PC-9 (cell line): ENCODE data around the gene NPTXR. TPM values are rescaled to one million over a fixed set of nuclear protein-coding genes. Genes with fewer than 3 reads are reported as not detected.

Experiments
- BruUV-seq: library from RNA; stranded (reverse); fragments of 400-500 nt; replicated peaks from 2 replicates; lab custom pipeline; 2021; lab: Mats Ljungman, UMichigan
- CTCF ChIA-PET: fragments of 300-600 bp; sonication (Branson Sonifier 250); formaldehyde crosslinking; loops from one replicate; lab custom pipeline; 2022; ENCODE audit warnings: antibody characterized with exemption; lab: Charles Lee
- POLR2A ChIA-PET: fragments of 300-600 bp; sonication (Branson Sonifier 250); formaldehyde crosslinking; loops from one replicate; lab custom pipeline; 2022; ENCODE audit warnings: antibody characterized with exemption; ENCODE audit not compliant: unreplicated experiment; lab: Charles Lee
- DNase-seq, 2 experiments: peaks; one replicate each; pipeline versions ENCODE4 v3.0.0 to v3.0.0-alpha.2; 2015 to 2022; ENCODE audit warnings: mixed read lengths in 1 of 2
- H2AFZ ChIP-seq: fragments of 200-600 bp; sonication (generic); 2 replicates; pipeline ENCODE4 v1.8.1; 2017; ENCODE audit warnings: antibody characterized with exemption
- H3F3A ChIP-seq: fragments of 200-600 bp; sonication (generic); 2 replicates; pipeline ENCODE4 v1.8.1; 2017; ENCODE audit warnings: antibody characterized with exemption, mild to moderate bottlenecking, low read depth; ENCODE audit not compliant: insufficient read depth
- H3K27ac ChIP-seq: fragments of 200-600 bp; sonication (generic); 2 replicates; pipeline ENCODE4 v1.6.1; 2016; ENCODE audit warnings: mixed run types
- H3K27me3 ChIP-seq: fragments of 200-600 bp; sonication (generic); 2 replicates; pipeline ENCODE4 v1.6.1; 2016; ENCODE audit warnings: low read depth, mixed run types; ENCODE audit not compliant: insufficient read depth
- H3K36me3 ChIP-seq: fragments of 200-600 bp; sonication (generic); 2 replicates; pipeline ENCODE4 v1.6.1; 2016; ENCODE audit warnings: low read depth, mixed run types
- H3K4me1 ChIP-seq: fragments of 200-600 bp; sonication (generic); replicated peaks from 2 replicates; pipeline ENCODE4 v1.6.1; 2016; ENCODE audit warnings: mixed run types; ENCODE audit not compliant: insufficient read depth
- H3K4me2 ChIP-seq: fragments of 200-600 bp; sonication (generic); 2 replicates; pipeline ENCODE4 v1.6.1; 2017; ENCODE audit warnings: mixed run types
- H3K4me3 ChIP-seq: fragments of 200-600 bp; sonication (generic); 2 replicates; pipeline ENCODE4 v1.6.1; 2016; ENCODE audit warnings: mixed run types
- H3K79me2 ChIP-seq: fragments of 200-600 bp; sonication (generic); 2 replicates; pipeline ENCODE4 v1.6.1; 2017; ENCODE audit warnings: low read depth, mixed run types
- H3K9me2 ChIP-seq: fragments of 200-600 bp; sonication (generic); 2 replicates; pipeline ENCODE4 v1.8.1; 2017; ENCODE audit warnings: mild to moderate bottlenecking; ENCODE audit not compliant: insufficient read depth
- H3K9me3 ChIP-seq: fragments of 200-600 bp; sonication (generic); 2 replicates; pipeline ENCODE4 v1.8.1; 2016; ENCODE audit warnings: low read depth; ENCODE audit not compliant: insufficient read depth
- H4K20me1 ChIP-seq: fragments of 200-600 bp; sonication (generic); 2 replicates; pipeline ENCODE4 v1.8.1; 2017; ENCODE audit not compliant: insufficient read depth
- EZH2 ChIP-seq: fragments of 200-600 bp; sonication (generic); IDR thresholded peaks from 2 replicates; pipeline ENCODE4 v1.8.0; 2017; ENCODE audit warnings: antibody characterized with exemption, low read depth
- intact Hi-C: fragments of 100-400 bp; cut with micrococcal nuclease; formaldehyde crosslinking; loops from one replicate; pipeline ENCODE4 v1.10.0; 2022; ENCODE audit not compliant: unreplicated experiment
- total RNA-seq: library from RNA; stranded (reverse); gene quantifications from 2 replicates; pipeline ENCODE4 v1.2.3, GENCODE V29; 2021
- TF ChIP-seq, protein P1 (sequence below): fragments of 200-600 bp; sonication (generic); conservative IDR thresholded peaks from 2 replicates; pipeline ENCODE4 v1.6.1; 2017; ENCODE audit warnings: mixed run types, antibody characterized with exemption, mild to moderate bottlenecking, moderate library complexity

The NPTXR gene
- total RNA-seq, 1 experiment from 2014 or later: 14.7 TPM

DNA sequence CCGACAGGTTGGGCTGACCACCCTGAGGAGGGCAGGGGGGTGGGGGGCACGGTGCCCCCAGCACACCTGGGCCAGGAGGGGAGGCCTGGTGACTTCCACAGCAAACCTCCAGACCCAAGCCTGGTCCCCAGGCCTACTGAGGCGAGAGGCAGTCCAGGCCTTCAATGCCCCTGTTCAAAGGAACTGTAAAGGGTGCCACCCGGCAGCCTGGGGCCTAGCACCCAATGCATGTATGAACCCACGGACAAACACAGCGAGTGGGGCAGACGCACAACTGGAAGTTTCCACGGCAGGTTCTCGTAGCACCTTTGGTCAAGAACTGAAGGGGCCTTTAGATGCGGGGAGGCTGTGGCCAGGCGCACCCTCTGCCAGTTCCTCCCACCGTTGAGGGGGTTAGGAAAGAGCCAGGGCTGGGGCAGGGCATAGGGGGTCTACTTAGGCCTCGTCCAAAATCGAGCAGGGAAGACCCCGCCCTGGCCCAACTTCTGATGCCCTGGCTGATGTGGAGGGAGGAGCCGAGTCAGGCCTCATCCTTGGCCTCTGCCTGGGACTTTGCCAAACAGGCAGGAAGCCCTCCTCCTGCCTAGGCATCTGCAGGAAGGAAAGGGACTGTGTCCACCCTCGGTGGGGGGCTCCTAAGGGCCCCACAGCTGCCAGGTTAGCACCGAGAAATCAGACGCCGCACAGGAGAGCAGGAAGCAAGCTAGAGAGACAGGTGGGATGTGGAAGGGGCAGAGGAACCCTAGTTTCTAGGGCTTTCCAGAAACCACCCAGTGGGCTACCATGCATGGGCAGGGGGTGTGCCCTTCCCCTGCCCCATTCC is 21.6 kb upstream of the NPTXR start:
- CTCF ChIA-PET: interaction anchor here (0.6 kb wide), 1 partner anchor 1223 kb away, joined by 3 read pairs; no protein-coding TSS in a partner anchor
- intact Hi-C loops: no loop called here
- no peak overlapping the region for H3K27ac ChIP-seq

DNA sequence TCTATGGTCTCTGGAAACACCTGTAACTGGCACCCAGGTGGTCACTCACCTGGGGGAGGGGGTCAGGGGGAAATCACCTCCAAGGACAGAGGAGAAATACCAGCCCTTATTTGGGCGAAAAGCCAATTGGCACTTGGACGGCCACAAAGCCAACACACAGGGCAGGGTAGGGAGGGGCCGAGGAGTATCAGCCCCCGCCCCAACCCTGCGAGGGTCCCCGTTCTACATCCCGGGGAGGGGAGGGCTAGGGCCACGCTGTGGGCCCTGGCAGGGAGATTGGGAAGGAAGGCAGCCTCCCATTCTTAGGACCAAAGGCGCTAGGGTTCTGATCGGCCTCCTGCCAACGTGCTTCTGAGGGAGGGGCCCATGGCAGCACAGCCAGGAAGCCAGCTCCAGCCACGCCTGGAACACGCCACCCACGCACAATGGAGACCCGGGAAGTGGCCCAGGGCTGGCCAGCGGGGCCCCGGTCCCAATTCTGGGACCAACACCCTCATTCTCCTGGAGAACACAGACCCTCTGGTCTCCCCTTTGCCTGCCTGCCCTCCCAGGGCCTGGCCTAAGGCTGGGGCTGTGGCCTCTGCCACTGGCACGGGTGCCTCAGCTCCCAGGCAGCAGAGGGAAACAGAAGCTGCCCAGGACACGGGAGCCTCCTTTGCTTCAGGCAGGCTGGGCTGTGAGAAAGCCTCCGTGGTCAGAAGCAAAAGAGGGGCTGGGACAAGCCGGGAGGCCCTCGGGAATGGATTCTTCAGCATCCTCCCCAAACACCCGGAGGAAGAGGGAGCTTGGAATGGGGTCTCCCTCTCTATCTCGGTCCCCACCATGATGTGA is 20.7 kb upstream of the NPTXR start:
- no peak overlapping the region for H3K27ac ChIP-seq

More for the DNA sequence above, 21.6 kb upstream of the NPTXR start:
- Histone ChIP-seq H2AFZ (no peak overlapping the region), H3K4me3 (no peak overlapping the region), H3K36me3 (peaks cover 9% of the 10 kb centered on the region; the same call in 1 of the 2 replicates), H3K9me2 (no peaks in the 10 kb centered on the region), H4K20me1 (peaks cover 48% of the 10 kb centered on the region), H3K4me2 (no peak overlapping the region), H3K79me2 (peaks cover 19% of the 10 kb centered on the region), H3K4me1 (peaks cover 1% of the 10 kb centered on the region), H3K27me3 (no peaks in the 10 kb centered on the region), H3K9me3 (no peaks in the 10 kb centered on the region), H3F3A (peaks cover 34% of the 10 kb centered on the region)
- no peak for DNase-seq
- TF ChIP-seq, protein P1, sequence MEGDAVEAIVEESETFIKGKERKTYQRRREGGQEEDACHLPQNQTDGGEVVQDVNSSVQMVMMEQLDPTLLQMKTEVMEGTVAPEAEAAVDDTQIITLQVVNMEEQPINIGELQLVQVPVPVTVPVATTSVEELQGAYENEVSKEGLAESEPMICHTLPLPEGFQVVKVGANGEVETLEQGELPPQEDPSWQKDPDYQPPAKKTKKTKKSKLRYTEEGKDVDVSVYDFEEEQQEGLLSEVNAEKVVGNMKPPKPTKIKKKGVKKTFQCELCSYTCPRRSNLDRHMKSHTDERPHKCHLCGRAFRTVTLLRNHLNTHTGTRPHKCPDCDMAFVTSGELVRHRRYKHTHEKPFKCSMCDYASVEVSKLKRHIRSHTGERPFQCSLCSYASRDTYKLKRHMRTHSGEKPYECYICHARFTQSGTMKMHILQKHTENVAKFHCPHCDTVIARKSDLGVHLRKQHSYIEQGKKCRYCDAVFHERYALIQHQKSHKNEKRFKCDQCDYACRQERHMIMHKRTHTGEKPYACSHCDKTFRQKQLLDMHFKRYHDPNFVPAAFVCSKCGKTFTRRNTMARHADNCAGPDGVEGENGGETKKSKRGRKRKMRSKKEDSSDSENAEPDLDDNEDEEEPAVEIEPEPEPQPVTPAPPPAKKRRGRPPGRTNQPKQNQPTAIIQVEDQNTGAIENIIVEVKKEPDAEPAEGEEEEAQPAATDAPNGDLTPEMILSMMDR: no peak
- no peak for TF ChIP-seq EZH2
- POLR2A ChIA-PET: no interaction called here
- BruUV-seq: no TSS peak

More for the DNA sequence above, 20.7 kb upstream of the NPTXR start:
- Histone ChIP-seq H3K79me2 (peaks cover 14% of the 10 kb centered on the region), H3K4me1 (no peaks in the 10 kb centered on the region), H3K9me2 (no peaks in the 10 kb centered on the region), H4K20me1 (peaks cover 43% of the 10 kb centered on the region), H3K9me3 (no peaks in the 10 kb centered on the region), H3K27me3 (no peaks in the 10 kb centered on the region), H3F3A (peaks cover 30% of the 10 kb centered on the region), H3K36me3 (peaks cover 9% of the 10 kb centered on the region; the same call in 1 of the 2 replicates), H3K4me2 (no peak overlapping the region), H2AFZ (no peak overlapping the region), H3K4me3 (no peak overlapping the region)
- no TSS peak for BruUV-seq
- ChIA-PET POLR2A (interaction anchor here (0.7 kb wide), 1 partner anchor 43 kb away, joined by 4 read pairs; no protein-coding TSS in a partner anchor), CTCF (no interaction called here)
- no peak for TF ChIP-seq EZH2
- TF ChIP-seq, protein P1: no peak
- intact Hi-C loops: no loop called here
- DNase-seq: no peak
